ENCODE data around the gene KRT77. TPM values are rescaled to one million over a fixed set of nuclear protein-coding genes. Genes with fewer than 3 reads are reported as not detected.

The KRT77 gene
- total RNA-seq, 1 donor from 2014 or later, result not detected

- Mint-ChIP-seq H3K4me1 (ENCODE audit: unreplicated experiment) (no peaks in the 10 kb centered on the region), H3K4me3 (ENCODE audit: unreplicated experiment) (no peak overlapping the region)
These were observed 59.3 kb downstream of the KRT77 start for GRCh38 chr12:52644078-52644415.

GRCh38 chr12:52643233-52644077, 59.9 kb downstream of the KRT77 start:
- Mint-ChIP-seq H3K4me1 (ENCODE audit: unreplicated experiment) (no peaks in the 10 kb centered on the region), H3K9me3 (ENCODE audit: unreplicated experiment) (no peaks in the 10 kb centered on the region), H3K4me3 (ENCODE audit: unreplicated experiment) (no peak overlapping the region), H3K36me3 (ENCODE audit: unreplicated experiment) (no peaks in the 10 kb centered on the region), H3K27me3 (ENCODE audit: unreplicated experiment) (peaks cover 60% of the 10 kb centered on the region), H3K27ac (ENCODE audit: unreplicated experiment) (no peak overlapping the region)
- TF ChIP-seq CTCF (IDR thresholded peaks at IDR 0.05), result no peak
- peak; percentile 73 for DNase-seq (ENCODE audit: extremely low spot score, unreplicated experiment)

More at GRCh38 chr12:52644078-52644415, 59.3 kb downstream of the KRT77 start:
- DNase-seq (ENCODE audit: extremely low spot score, unreplicated experiment), result peak; percentile 77
- Mint-ChIP-seq H3K9me3 (ENCODE audit: unreplicated experiment) (no peaks in the 10 kb centered on the region), H3K27ac (ENCODE audit: unreplicated experiment) (no peak overlapping the region), H3K36me3 (ENCODE audit: unreplicated experiment) (no peaks in the 10 kb centered on the region), H3K27me3 (ENCODE audit: unreplicated experiment) (peaks cover 55% of the 10 kb centered on the region)
- TF ChIP-seq CTCF (IDR thresholded peaks at IDR 0.05), result no peak

GRCh38 chr12:52641468-52641867, 61.9 kb downstream of the KRT77 start:
- H3K4me1 Mint-ChIP-seq (ENCODE audit: unreplicated experiment), result no peaks in the 10 kb centered on the region
- peak; percentile 34 for DNase-seq (ENCODE audit: extremely low spot score, unreplicated experiment)
- no peaks in the 10 kb centered on the region for H3K36me3 Mint-ChIP-seq (ENCODE audit: unreplicated experiment)
- H3K4me3 Mint-ChIP-seq (ENCODE audit: unreplicated experiment), result no peak overlapping the region
- H3K27me3 Mint-ChIP-seq (ENCODE audit: unreplicated experiment), result peaks cover 69% of the 10 kb centered on the region
- H3K9me3 Mint-ChIP-seq (ENCODE audit: unreplicated experiment), result no peaks in the 10 kb centered on the region
- H3K27ac Mint-ChIP-seq (ENCODE audit: unreplicated experiment), result no peak overlapping the region
- no peak for TF ChIP-seq CTCF (IDR thresholded peaks at IDR 0.05)

Other genes starting within 250 kb of the KRT77 start
- gene KRT6C, start 229.7 kb downstream of the KRT77 start, total RNA-seq, result not detected in 2 replicates
- gene KRT6A, start 210.3 kb downstream of the KRT77 start, total RNA-seq, result not detected in 2 replicates
- not detected in 2 replicates for gene KRT5, start 183.1 kb downstream of the KRT77 start, total RNA-seq
- not detected in 2 replicates for gene KRT71, start 150.4 kb downstream of the KRT77 start, total RNA-seq
- not detected in 2 replicates for gene KRT74, start 129.7 kb downstream of the KRT77 start, total RNA-seq
- not detected in 2 replicates for gene KRT72, start 102.1 kb downstream of the KRT77 start, total RNA-seq
- not detected in 2 replicates for gene KRT73, start 85.0 kb downstream of the KRT77 start, total RNA-seq
- gene KRT2, start 51.3 kb downstream of the KRT77 start, total RNA-seq, result not detected in 2 replicates
- not detected in 2 replicates for gene KRT1, start 23.1 kb downstream of the KRT77 start, total RNA-seq
- not detected in 2 replicates for gene KRT76, start 73.8 kb upstream of the KRT77 start, total RNA-seq
- not detected in 2 replicates for gene KRT3, start 92.6 kb upstream of the KRT77 start, total RNA-seq
- gene KRT4, start 110.6 kb upstream of the KRT77 start, total RNA-seq, result not detected in 2 replicates
- gene KRT79, start 130.8 kb upstream of the KRT77 start, total RNA-seq, result not detected in 2 replicates
- gene KRT78, start 145.5 kb upstream of the KRT77 start, total RNA-seq, result not detected in 2 replicates
- 18.6 and 19.8 TPM in 2 replicates for gene KRT8, start 201.6 kb upstream of the KRT77 start, total RNA-seq
- 69.2 and 72.5 TPM in 2 replicates for gene KRT18, start 245.6 kb upstream of the KRT77 start, total RNA-seq

Data from osteocyte (in vitro differentiated cells).